Stimulated activated CD8-positive, alpha-beta memory T cell treated with anti-CD3 and anti-CD28 coated beads, Interleukin-2, amount 100 ng/mL, for 1 hour (primary cell): ENCODE data around the gene CALY.

Experiments used
- DNase-seq, 2 donors: peaks; one replicate each; pipeline ENCODE4 v3.0.0-alpha.2; 2020; ENCODE audit warnings: low read depth in 2 of 2

Gene CALY

DNA sequence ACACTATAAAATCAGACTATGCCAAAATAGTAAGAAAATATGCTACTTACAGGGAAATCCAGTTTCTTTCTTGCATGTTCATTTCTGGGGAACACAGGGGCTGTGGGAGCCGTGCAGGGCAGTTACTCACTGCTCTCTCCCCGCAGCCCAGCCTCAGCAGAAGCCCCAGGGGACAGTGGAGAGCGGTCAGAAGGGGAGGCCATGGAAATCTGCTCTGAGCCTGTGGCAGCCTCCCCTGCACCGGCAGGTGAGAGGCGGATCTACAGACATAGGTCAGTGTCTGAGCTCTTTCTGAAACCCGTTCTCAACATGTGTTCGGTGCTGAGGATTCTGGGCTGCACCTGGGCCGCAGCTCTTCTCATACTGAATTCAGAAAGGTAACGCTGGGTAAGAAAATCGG is 25.1 kb downstream of the CALY start:
- DNase-seq: no peak

DNA sequence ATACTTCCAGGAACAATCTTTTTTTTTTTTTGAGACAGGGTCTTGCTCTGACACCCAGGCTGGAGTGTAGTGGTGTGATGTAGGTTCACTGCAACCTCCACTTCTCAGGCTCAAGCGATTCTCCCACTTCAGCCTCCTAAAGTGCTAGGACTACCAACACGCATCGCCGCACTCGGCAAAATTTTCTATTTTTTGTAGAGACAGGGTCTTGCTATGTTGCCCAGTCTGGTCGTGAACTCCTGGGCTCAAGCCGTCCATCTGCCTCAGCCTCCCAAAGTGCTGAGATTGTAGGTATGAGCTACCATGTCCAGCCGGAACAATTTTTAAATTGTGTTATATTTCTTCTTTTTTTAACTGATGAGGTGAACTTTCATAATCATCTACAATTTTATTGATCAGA is 25.9 kb downstream of the CALY start:
- DNase-seq: no peak

DNA sequence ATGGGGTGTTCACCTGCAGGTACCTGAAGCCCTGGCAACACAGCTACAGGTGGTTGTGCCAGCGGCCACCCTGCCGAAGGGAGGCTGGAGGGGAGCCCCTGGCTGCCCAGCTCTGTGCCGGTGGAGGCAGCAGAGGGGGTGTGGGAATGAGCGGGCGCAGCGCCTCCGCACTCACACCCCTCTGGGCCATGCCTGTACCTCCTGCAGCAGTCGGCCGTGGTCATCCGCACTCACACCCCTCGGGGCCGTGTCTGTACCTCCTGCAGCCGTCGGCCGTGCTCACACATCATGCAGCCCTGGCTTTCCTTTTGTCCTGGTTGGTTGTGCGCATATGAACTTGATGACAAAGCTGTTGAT is 26.3 kb downstream of the CALY start:
- DNase-seq: no peak

GRCh38 chr10:133309720-133310398 is 26.8 kb downstream of the CALY start:
- no peak for DNase-seq

GRCh38 chr10:133309100-133309719 is 27.5 kb downstream of the CALY start:
- peak; percentile 88 to 89 for DNase-seq

GRCh38 chr10:133308421-133309099 is 28.1 kb downstream of the CALY start, which contains the start of the genes TUBGCP2 and ZNF511:
Gene TUBGCP2 (minus strand): TSS chr10:133308872. CDS start chr10:133302941, 5,931 bp downstream.
Gene ZNF511 (plus strand): TSS chr10:133308914. CDS start chr10:133308944, 30 bp downstream.
- DNase-seq: peak; percentile 79 to 84

DNA sequence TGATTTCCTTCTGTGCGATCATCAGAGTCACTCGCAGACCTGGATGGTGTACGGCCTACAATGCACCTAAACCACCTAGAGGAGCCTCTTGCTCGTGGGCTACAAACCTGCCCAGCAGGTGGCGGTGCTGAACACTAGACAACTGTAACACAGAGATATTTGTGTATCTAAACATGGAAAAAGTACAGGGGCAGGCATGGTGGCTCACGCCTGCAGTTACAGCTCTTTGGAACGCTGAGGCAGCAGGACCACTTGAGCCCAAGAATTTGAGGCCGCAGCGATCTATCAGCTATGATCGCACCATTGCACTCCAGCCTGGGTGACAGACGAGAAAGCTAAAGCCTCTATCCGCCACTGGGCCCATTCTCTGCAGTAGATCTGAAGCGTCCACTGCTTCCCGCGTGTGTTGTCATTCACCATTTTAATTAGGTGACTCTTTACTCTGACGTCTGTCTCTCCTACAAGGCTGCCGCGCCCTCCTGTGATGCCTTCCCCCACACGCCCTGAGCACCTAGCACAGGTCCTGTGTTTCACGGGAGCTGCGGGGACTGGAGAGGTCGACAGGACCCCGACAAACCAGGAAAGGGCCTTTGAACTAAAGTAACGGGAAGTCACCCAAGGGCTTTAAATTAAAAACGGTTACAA is 28.8 kb downstream of the CALY start:
- peak; percentile 62 to 73 for DNase-seq

- no peak for DNase-seq
Measured at GRCh38 chr10:133306941-133307379, 29.7 kb downstream of the CALY start.

- no peak for DNase-seq
Measured at GRCh38 chr10:133306097-133306476, 30.6 kb downstream of the CALY start.

DNA sequence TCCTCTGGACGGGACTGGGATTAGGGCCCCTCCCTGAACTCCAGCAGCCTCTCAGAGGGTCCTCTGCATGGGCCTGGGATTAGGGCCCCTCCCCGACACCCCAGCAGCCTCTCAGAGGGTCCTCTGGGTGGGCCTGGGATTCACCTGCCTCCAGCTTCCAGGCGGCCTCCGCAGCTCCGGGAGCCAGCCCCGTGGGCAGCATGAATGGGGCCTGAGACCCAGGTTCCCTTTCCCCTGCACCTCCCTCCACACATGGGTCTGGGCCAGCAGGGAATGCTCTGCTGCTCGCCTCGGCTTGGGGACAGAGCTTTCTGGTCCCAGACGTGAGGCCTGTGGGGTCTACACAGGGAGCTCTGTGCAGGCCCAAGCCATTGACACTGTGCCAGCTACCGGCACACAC is 33.5 kb downstream of the CALY start:
- DNase-seq: no peak

GRCh38 chr10:133302230-133302629 is 34.5 kb downstream of the CALY start:
- no peak for DNase-seq

- DNase-seq: no peak
Measured at GRCh38 chr10:133299738-133300137, 37.0 kb downstream of the CALY start.

- DNase-seq: no peak
Measured at GRCh38 chr10:133299224-133299623, 37.5 kb downstream of the CALY start.

GRCh38 chr10:133298466-133298865 is 38.2 kb downstream of the CALY start:
- no peak for DNase-seq

- DNase-seq: no peak
Measured at GRCh38 chr10:133297504-133297903, 39.2 kb downstream of the CALY start.

DNA sequence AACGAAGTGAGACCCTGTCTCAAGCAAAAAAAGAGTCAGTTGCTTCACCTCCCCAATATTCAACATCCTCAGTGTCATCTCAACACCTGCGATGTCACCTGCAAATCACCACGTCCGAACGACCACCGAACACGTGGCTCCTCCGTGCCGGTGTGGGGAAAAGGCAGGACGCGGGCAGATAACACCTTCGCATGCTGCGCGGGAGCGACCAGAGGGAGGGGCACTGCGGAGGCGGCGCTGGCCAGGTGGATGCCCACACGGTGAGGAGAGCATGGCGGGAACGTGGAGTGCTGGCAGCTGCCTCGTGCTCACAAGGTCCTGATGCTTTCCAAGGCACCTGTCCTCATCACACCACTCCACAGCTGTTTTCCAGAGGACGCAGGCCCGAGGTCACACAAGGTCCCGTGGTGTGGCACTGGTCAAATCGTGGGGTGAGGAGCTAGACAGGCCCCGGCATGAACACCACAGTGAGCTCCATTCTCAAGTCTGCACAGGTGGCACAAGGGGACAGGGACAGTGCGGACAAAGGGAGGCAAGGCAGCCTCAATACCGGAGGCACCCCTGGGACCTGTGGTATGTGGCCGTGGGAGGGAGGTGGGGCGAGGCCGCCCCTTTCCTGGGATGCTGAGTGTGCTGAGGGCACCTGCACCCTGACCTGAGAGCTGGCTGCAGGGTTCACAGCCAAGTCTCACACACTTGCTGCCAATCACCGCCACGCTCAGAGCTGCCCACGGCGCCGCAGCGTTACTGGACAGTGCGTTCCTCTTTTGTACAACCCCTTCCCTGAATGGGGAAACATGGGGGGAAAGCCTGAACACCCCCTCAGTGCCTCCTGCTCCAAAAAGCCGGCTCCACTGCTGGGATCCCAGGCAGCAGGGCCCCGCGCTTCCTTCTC is 41.0 kb downstream of the CALY start:
- no peak for DNase-seq

GRCh38 chr10:133294189-133294588 is 42.5 kb downstream of the CALY start:
- no peak for DNase-seq

GRCh38 chr10:133293810-133294119 is 42.9 kb downstream of the CALY start:
- no peak for DNase-seq

DNA sequence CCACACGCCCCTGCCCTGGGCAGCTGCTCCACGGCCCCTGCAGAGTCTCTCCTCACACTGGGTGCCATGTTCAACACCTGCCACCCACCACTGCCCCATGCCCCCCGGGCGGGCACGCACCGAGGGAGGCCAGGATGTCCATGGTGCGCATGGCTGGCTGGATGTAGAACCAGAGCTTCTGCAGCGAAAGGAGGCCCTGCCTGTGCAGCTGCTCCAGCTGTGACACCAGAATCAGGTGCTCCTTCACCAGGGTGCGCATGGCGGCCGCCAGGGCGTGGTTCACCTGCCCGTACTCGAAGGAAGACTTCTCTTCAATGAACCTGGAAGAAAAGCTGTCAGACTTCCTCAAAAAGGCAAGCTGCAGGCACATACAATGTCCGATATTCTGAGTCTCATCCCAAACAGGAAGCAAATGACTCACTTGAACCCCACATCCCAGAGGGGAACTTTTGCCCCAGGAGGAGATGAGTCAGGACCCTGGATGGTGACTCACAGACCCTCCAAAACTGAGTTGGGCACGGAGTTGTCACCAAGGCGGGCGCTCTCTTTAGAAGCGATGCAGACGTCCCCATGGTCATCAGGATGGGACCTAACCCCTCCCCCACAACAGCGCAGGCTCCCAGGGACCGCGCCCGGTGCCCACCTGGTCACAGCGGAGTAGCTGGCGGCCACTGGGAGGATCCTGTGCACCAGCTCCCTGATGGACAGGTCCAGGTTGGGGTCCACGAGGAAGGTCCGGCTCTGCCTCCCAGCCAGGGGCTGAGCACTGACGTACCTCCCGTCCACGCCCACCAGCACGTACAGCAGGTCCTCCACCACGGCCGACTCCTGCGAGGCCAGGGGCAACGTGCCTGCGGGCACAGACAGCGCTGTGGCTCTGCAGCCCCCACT is 43.5 kb downstream of the CALY start:
- DNase-seq: no peak

GRCh38 chr10:133289761-133290160 is 46.9 kb downstream of the CALY start:
- no peak for DNase-seq
